H1 (cell line): ENCODE measurements around the gene OSCAR. TPM values are rescaled to one million over a fixed set of nuclear protein-coding genes. Genes with fewer than 3 reads are reported as not detected.

Source experiments
- BCL11A ChIP-seq, 2 experiments: IDR thresholded peaks; one replicate each; pipeline ENCODE4 v1.6.1; 2011; ENCODE audit warnings: low read depth in 2 of 2, low read length in 2 of 2, mild to moderate bottlenecking in 2 of 2
- EZH2 ChIP-seq: fragments of 200-600 bp; sonication (generic); IDR thresholded peaks from 2 replicates; pipeline ENCODE4 v1.7.1; 2012; ENCODE audit warnings: low read depth, mild to moderate bottlenecking, moderate library complexity, low read length, inconsistent platforms; ENCODE audit not compliant: severe bottlenecking
- KDM1A ChIP-seq: fragments of 200-600, 300-600 bp; sonication (generic); IDR thresholded peaks from 2 replicates; pipeline ENCODE4 v1.7.1; 2016; ENCODE audit warnings: mild to moderate bottlenecking, low read length, borderline replicate concordance
- TAF7 ChIP-seq: optimal IDR thresholded peaks from 2 replicates; pipeline ENCODE3; 2011; ENCODE audit warnings: low read depth, mild to moderate bottlenecking, inconsistent platforms, low read length, moderate library complexity, borderline replicate concordance
- polyA plus RNA-seq, 7 experiments: library from polyadenylated mRNA; depleted of rRNA in 3 of 7; stranded (reverse) in 5 of 7; unstranded in 2 of 7; fragments of >200 nt in 5 of 7; fragments of 200-250 nt in 2 of 7; gene quantifications; 1 replicate in 5 of 7; 2 replicates in 1 of 7; 4 replicates in 1 of 7; pipeline versions ENCODE4 v1.2.1 to v1.2.3, GENCODE V29; 2011 to 2013; ENCODE audit warnings: missing spikeins in 2 of 7, mixed read lengths in 2 of 7
- total RNA-seq: library from RNA; stranded (reverse); fragmentation: NEBNext Ultra II Directional; extraction: Animal tissue kit (Norgen Biotek cat#: 25700); gene quantifications from 2 replicates; pipeline ENCODE4 v1.2.1, GENCODE V29; 2021
- TF ChIP-seq, protein P1 (sequence below): IDR thresholded peaks from 2 replicates; pipeline ENCODE4 v1.6.1; 2012; ENCODE audit warnings: inconsistent platforms
- TF ChIP-seq, protein P2 (sequence below): IDR thresholded peaks from 2 replicates; pipeline ENCODE4 v1.6.1; 2012; ENCODE audit warnings: low read length, inconsistent platforms

The OSCAR gene
- total and polyA plus RNA-seq, 2 of the 8 experiments (the other 6 are each of a cell fraction or from before 2014, with no cell fraction given) = 1.1 TPM

DNA sequence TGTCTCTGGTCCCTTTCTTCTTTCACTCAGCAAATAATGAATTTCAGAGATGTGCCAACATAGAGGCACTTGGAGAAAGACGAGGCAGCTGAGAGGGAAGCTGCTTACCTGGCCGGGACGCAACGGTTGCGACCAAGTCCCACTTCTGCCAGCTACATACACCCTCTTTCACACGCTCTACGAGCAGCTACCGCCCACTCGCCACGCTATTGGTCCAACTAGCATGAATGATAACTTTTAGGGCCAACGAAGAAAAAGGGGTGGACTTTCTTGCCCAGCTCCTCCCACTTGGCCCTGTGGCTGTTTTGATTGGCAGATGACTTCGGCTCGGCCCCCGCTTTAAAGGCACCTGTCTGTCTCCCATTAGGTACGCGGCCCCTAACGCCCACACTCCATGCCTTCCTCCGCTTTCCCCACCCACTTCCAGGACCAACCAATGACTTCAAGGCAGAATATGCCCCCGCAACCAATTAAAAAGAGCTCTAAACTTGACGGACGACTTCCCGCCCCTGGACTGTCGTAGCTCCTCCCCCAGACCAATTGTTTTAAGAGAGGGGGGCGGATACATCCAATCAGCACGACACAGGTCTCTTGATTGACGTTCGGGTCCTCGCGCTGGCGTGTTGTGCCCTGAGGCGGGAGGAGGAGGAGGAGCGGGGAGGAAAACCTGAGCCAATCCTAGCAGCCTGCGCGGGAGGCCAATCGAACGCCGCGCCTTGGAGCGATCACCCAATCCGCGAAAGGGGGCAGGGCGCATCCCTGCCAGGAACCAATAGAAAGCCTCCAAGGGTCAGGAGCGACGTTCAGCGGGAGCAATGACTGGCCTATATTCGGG lies 36.5 kb upstream of the OSCAR start (continued):
- TF ChIP-seq, protein P1, sequence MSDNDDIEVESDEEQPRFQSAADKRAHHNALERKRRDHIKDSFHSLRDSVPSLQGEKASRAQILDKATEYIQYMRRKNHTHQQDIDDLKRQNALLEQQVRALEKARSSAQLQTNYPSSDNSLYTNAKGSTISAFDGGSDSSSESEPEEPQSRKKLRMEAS = no peak; the same call in 1 of the 2 replicates
- TF ChIP-seq TAF7 (peak; percentile 10), EZH2 (no peak), BCL11A (IDR thresholded peaks at IDR 0.05; ENCODE audit: low read depth in 2 of 2, low read length in 2 of 2) (no peak), KDM1A (no peak)
- TF ChIP-seq, protein P2, sequence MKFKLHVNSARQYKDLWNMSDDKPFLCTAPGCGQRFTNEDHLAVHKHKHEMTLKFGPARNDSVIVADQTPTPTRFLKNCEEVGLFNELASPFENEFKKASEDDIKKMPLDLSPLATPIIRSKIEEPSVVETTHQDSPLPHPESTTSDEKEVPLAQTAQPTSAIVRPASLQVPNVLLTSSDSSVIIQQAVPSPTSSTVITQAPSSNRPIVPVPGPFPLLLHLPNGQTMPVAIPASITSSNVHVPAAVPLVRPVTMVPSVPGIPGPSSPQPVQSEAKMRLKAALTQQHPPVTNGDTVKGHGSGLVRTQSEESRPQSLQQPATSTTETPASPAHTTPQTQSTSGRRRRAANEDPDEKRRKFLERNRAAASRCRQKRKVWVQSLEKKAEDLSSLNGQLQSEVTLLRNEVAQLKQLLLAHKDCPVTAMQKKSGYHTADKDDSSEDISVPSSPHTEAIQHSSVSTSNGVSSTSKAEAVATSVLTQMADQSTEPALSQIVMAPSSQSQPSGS = no peak
